ENCODE results near the gene SRR.

Gene SRR

DNA sequence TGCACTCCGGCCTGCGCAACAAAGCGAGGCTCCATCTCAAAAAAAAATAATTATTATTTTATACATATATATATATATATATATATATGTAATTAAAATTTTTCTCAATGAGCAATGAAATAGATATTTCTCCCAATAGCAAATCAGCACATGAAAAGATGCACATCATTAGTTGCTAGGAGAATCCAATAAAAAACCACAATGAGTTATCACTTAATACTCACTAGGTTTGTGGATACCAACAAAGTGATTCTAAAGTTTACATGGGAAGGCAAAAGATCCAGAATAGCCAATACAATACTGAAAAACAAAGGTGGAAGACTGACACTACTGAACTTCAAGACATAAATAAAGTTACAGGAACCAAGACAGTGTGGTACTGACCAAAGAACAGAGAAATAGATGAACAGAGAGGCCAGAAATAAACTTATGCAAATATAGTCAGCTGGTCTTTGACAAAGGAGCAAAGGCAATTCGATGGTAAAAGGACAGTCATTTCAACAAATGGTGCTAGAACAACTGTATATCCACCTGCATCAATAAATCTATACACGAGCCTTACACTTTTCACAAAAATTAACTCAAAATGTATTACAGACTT lies 13.8 kb upstream of the SRR start:
- POLR2A ChIA-PET: interaction anchor here (1.1 kb wide), 1 partner anchor 246 kb away, joined by 3 read pairs; no protein-coding TSS in a partner anchor
- TF ChIP-seq, protein P1, sequence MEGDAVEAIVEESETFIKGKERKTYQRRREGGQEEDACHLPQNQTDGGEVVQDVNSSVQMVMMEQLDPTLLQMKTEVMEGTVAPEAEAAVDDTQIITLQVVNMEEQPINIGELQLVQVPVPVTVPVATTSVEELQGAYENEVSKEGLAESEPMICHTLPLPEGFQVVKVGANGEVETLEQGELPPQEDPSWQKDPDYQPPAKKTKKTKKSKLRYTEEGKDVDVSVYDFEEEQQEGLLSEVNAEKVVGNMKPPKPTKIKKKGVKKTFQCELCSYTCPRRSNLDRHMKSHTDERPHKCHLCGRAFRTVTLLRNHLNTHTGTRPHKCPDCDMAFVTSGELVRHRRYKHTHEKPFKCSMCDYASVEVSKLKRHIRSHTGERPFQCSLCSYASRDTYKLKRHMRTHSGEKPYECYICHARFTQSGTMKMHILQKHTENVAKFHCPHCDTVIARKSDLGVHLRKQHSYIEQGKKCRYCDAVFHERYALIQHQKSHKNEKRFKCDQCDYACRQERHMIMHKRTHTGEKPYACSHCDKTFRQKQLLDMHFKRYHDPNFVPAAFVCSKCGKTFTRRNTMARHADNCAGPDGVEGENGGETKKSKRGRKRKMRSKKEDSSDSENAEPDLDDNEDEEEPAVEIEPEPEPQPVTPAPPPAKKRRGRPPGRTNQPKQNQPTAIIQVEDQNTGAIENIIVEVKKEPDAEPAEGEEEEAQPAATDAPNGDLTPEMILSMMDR (IDR thresholded peaks at IDR 0.05; ENCODE audit: insufficient read depth, low read length, missing control alignments): no peak
- no peak for DNase-seq (ENCODE audit: low read depth, low spot score)
- CTCF ChIA-PET: interaction anchor here (0.8 to 1.0 kb wide), 3 partner anchors 26 to 236 kb away, joined by 3 to 4 read pairs (median 3); partner anchors contain the start of gene HIC1
- no peak overlapping the region for H3K4me3 ChIP-seq (ENCODE audit: low read depth, low read length)

DNA sequence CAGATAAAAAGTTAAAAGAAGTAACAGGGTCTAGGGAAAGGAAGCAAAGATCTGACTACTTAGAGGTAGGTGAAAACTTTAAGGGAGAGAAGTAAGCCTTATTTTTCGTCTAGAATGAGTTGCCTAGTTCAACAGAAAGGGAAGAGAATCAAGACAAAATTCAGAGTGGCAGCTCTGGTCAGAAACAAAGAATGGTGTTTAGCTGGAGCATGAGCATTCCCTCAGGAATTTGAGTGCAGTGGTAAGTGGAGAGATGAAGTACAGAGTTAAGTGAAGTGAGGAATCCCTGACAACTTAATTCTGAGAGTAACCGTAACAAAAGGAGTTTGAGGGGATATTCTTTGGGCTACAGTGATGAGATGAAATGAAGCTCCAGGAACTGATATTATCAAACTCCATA lies 11.7 kb upstream of the SRR start:
- ChIA-PET CTCF (interaction anchor here (0.8 to 2.7 kb wide), 6 partner anchors 9 to 237 kb away, joined by 4 to 14 read pairs (median 5); partner anchors contain the start of gene HIC1), POLR2A (interaction anchor here (0.7 to 1.0 kb wide), 2 partner anchors 30 to 237 kb away, joined by 3 read pairs; partner anchors contain the start of gene HIC1)
- no peak overlapping the region for H3K4me3 ChIP-seq (ENCODE audit: low read depth, low read length)
- no peak for DNase-seq (ENCODE audit: low read depth, low spot score)
- TF ChIP-seq, protein P1 (IDR thresholded peaks at IDR 0.05; ENCODE audit: insufficient read depth, low read length, missing control alignments): no peak

DNA sequence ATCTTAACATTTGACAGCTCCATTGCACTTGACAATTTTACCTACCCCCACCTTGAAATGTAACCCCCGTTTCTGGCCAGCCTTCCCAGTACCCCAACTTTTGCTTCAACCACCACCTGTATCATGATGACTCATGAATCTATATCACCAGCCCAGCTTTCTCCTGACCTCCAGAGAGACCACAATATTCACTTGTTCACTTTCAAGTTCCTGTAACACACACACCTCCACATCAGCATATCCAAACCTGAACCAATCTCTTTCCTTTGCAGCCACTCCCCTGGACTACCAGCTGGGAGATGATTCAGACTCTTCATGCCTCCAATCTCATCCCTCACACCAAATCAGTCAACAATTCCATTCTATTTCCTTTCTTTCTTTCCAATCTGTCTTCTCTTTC lies 8.2 kb upstream of the SRR start:
- DNase-seq (ENCODE audit: low read depth, low spot score): no peak
- no peak overlapping the region for H3K4me3 ChIP-seq (ENCODE audit: low read depth, low read length)
- TF ChIP-seq, protein P1 (IDR thresholded peaks at IDR 0.05; ENCODE audit: insufficient read depth, low read length, missing control alignments): no peak
- POLR2A ChIA-PET: interaction anchor here (1.1 kb wide), 1 partner anchor 41 kb away, joined by 4 read pairs; the partner anchor contains the start of gene TSR1
- CTCF ChIA-PET: interaction anchor here (0.9 to 1.4 kb wide), 5 partner anchors 13 to 244 kb away, joined by 3 to 8 read pairs (median 3); partner anchors contain the start of gene HIC1

DNA sequence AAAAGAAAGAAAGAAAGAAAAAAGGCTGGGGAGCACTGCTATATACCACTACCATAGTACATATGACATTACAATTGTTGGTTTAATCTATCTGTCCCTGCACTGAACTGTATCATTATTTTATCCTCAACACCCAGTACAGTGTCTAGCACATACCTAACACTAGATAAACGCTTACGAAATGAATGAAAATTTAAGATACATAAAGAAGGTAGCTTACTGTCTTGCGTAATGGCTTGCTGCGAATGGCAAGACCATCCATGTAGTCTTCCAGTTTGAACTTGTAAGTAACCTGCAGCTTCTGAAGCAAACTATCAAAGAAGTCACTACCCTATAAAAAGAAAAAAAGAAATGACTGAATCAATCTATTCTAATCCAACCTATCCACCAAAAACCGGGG lies 6.7 kb upstream of the SRR start:
- TF ChIP-seq, protein P1 (IDR thresholded peaks at IDR 0.05; ENCODE audit: insufficient read depth, low read length, missing control alignments): no peak
- H3K4me3 ChIP-seq (ENCODE audit: low read depth, low read length): no peak overlapping the region
- no peak for DNase-seq (ENCODE audit: low read depth, low spot score)
- POLR2A ChIA-PET: no interaction called here
- CTCF ChIA-PET: interaction anchor here (2.7 kb wide), 1 partner anchor 15 kb away, joined by 14 read pairs; no protein-coding TSS in a partner anchor

DNA sequence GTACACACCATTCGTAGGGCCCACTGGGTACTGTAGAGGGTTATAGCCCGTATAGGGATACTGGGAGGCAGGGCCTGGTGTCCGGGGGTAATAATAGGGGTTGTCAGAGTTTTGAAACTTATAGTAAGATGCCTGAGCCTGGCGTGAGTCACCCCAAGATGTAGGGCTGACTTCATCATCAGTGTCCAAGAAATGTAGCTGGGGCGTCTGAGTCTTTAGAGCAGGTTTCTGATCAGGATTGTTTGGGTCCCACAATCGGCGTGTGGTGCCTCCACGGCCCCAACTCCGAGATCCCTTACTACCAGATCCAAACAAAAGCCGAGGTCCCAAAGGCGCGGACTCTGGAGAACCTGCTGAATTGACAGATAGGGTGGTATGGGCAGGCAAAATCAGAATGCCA lies 4.6 kb upstream of the SRR start:
- ChIA-PET POLR2A (no interaction called here), CTCF (interaction anchor here (2.7 kb wide), 1 partner anchor 17 kb away, joined by 14 read pairs; no protein-coding TSS in a partner anchor)
- no peak overlapping the region for H3K4me3 ChIP-seq (ENCODE audit: low read depth, low read length)
- DNase-seq (ENCODE audit: low read depth, low spot score): no peak
- TF ChIP-seq, protein P1 (IDR thresholded peaks at IDR 0.05; ENCODE audit: insufficient read depth, low read length, missing control alignments): no peak

DNA sequence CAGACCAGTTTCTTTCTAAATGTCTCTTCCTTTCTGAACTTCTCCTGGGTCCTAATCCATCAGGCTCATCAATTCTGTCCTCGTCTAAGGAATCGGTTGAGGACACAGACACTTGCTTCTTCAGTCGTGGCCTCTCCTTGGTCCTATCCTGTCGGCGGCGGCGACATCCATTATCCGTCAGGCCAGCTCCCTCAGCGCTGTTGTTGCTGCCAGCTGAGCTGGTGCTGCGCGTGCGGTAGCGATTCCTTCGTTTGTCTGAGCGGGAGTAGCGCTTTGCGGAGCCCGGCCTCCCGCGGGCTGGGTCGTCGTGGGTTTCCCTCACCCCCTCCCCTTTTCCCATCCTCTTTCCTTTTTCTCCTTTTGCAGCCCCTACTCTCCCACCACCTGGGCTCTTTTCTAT lies 4.0 kb upstream of the SRR start:
- TF ChIP-seq, protein P1 (IDR thresholded peaks at IDR 0.05; ENCODE audit: insufficient read depth, low read length, missing control alignments): no peak
- POLR2A ChIA-PET: no interaction called here
- no peak overlapping the region for H3K4me3 ChIP-seq (ENCODE audit: low read depth, low read length)
- DNase-seq (ENCODE audit: low read depth, low spot score): no peak
- CTCF ChIA-PET: no interaction called here

All from AG04449 (cell line).